A673 (cell line): ENCODE results near the gene RHBDF2.

ENCODE experiments used
- EZH2 ChIP-seq: fragments of 200-600 bp; sonication (generic); IDR thresholded peaks from 2 replicates; pipeline ENCODE4 v1.6.1; 2017; ENCODE audit warnings: borderline replicate concordance, low read depth, mild to moderate bottlenecking, mixed read lengths, antibody characterized with exemption, low read length; ENCODE audit not compliant: poor library complexity, severe bottlenecking
- TF ChIP-seq, protein P1 (sequence below): fragments of 300-800, 200-600 bp; sonication (generic); conservative IDR thresholded peaks from 2 replicates; pipeline ENCODE4 v1.5.1; 2017; ENCODE audit warnings: low read depth, mild to moderate bottlenecking, antibody characterized with exemption, low read length, moderate library complexity, mixed read lengths

DNA sequence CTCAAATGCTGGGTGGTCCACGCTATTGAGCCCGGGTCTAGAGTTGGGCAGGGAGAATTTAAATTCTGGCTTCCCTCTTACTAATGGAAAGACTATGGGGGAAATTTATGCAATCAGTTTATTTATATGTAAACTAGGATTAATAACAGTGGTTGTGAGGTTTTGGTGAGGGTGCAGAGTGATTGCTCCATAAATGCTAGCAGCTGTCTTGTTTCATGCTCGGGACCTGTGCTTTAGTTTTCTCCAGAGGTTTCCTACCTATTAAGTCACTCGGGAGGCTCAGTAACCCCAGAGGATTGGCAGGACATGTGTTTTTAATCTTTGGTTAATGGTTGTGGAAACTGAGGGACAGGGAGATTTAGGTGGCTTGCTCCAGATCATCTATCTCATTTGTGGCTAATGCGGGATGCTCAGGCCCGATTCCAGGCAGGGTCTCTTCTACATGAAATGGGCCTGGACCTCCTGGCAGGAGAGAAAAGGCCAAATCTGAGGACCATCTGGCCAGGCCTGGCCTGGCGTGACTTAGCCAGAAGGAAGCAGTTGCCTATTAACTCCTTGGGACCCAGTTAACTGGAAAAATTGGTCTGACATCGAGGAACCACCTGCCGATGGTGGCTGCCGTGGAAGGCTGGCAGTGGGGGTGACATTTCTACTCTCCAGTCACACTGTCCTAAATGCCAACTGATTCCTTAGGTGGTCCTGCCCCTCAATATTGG is 40.7 kb upstream of the RHBDF2 start:
- TF ChIP-seq, protein P1, sequence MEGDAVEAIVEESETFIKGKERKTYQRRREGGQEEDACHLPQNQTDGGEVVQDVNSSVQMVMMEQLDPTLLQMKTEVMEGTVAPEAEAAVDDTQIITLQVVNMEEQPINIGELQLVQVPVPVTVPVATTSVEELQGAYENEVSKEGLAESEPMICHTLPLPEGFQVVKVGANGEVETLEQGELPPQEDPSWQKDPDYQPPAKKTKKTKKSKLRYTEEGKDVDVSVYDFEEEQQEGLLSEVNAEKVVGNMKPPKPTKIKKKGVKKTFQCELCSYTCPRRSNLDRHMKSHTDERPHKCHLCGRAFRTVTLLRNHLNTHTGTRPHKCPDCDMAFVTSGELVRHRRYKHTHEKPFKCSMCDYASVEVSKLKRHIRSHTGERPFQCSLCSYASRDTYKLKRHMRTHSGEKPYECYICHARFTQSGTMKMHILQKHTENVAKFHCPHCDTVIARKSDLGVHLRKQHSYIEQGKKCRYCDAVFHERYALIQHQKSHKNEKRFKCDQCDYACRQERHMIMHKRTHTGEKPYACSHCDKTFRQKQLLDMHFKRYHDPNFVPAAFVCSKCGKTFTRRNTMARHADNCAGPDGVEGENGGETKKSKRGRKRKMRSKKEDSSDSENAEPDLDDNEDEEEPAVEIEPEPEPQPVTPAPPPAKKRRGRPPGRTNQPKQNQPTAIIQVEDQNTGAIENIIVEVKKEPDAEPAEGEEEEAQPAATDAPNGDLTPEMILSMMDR = no peak
- TF ChIP-seq EZH2 = no peak
